Trophoblast cell (in vitro differentiated cells and primary cell): ENCODE measurements around the gene DGKH.
A peak's percentile ranks its signal among the peaks of the same experiment; 100 is the strongest.

Experiments
- DNase-seq, 2 donors: peaks; one replicate each; pipeline ENCODE4 v3.0.0-alpha.2; 2016
- H2AFZ ChIP-seq: 2 replicates; pipeline ENCODE4 v1.6.1; 2013; ENCODE audit warnings: low read length, moderate library complexity, mild to moderate bottlenecking; ENCODE audit not compliant: insufficient read depth, poor library complexity
- H2AK5ac ChIP-seq: 2 replicates; pipeline ENCODE4 v1.6.1; 2013; ENCODE audit warnings: mild to moderate bottlenecking, low read length
- H2BK120ac ChIP-seq: 2 replicates; pipeline ENCODE4 v1.6.1; 2013; ENCODE audit warnings: low read length, mild to moderate bottlenecking, moderate library complexity; ENCODE audit not compliant: insufficient read depth, poor library complexity
- H2BK12ac ChIP-seq: 2 replicates; pipeline ENCODE4 v1.6.1; 2013; ENCODE audit warnings: mild to moderate bottlenecking, low read length, moderate library complexity
- H2BK5ac ChIP-seq: 2 replicates; pipeline ENCODE4 v1.6.1; 2013; ENCODE audit warnings: low read length, low read depth, moderate library complexity, mild to moderate bottlenecking; ENCODE audit not compliant: poor library complexity
- H3K14ac ChIP-seq: 2 replicates; pipeline ENCODE4 v1.6.1; 2013; ENCODE audit warnings: mild to moderate bottlenecking, low read length
- H3K18ac ChIP-seq: 2 replicates; pipeline ENCODE4 v1.6.1; 2013; ENCODE audit warnings: mild to moderate bottlenecking, low read length
- H3K23ac ChIP-seq: 2 replicates; pipeline ENCODE4 v1.6.1; 2013; ENCODE audit warnings: low read length
- H3K27ac ChIP-seq: 2 replicates; pipeline ENCODE4 v1.5.1; 2013; ENCODE audit warnings: low read depth, mild to moderate bottlenecking, inconsistent platforms, low read length, moderate library complexity
- H3K27me3 ChIP-seq: 2 replicates; pipeline ENCODE4 v1.6.1; 2013; ENCODE audit warnings: inconsistent platforms, mild to moderate bottlenecking, low read length, moderate library complexity; ENCODE audit not compliant: insufficient read depth
- H3K36me3 ChIP-seq, 2 experiments: 1 replicate in 1 of 2; 2 replicates in 1 of 2; pipeline ENCODE4 v1.6.1; 2013; ENCODE audit warnings: low read length in 2 of 2, mild to moderate bottlenecking in 2 of 2, moderate library complexity in 1 of 2; ENCODE audit not compliant: insufficient read depth in 2 of 2, control insufficient read depth in 1 of 2
- H3K4ac ChIP-seq: 2 replicates; pipeline ENCODE4 v1.6.1; 2013; ENCODE audit warnings: low read depth, mild to moderate bottlenecking, low read length, moderate library complexity
- H3K4me1 ChIP-seq, 2 experiments: 1 replicate in 1 of 2; 2 replicates in 1 of 2; pipeline ENCODE4 v1.6.1; 2013; ENCODE audit warnings: low read length in 2 of 2, mild to moderate bottlenecking in 2 of 2, moderate library complexity in 1 of 2; ENCODE audit not compliant: insufficient read depth in 2 of 2, control insufficient read depth in 1 of 2
- H3K4me2 ChIP-seq: 2 replicates; pipeline ENCODE4 v1.6.1; 2013; ENCODE audit warnings: inconsistent platforms, mild to moderate bottlenecking, low read length, moderate library complexity
- H3K4me3 ChIP-seq: 2 replicates; pipeline ENCODE4 v1.5.1; 2013; ENCODE audit warnings: mild to moderate bottlenecking, low read depth, low read length, inconsistent platforms
- H3K79me1 ChIP-seq: one replicate; pipeline ENCODE4 v1.6.1; 2013; ENCODE audit warnings: low read length
- H3K79me2 ChIP-seq: 2 replicates; pipeline ENCODE4 v1.6.1; 2013; ENCODE audit warnings: low read length, mild to moderate bottlenecking; ENCODE audit not compliant: control insufficient read depth, insufficient read depth, poor library complexity
- H3K9ac ChIP-seq: 2 replicates; pipeline ENCODE4 v1.6.1; 2013; ENCODE audit warnings: mild to moderate bottlenecking, low read length
- H3K9me3 ChIP-seq: 2 replicates; pipeline ENCODE4 v1.6.1; 2013; ENCODE audit warnings: low read depth, mild to moderate bottlenecking, control low read depth, inconsistent platforms, low read length; ENCODE audit not compliant: insufficient read depth
- H4K12ac ChIP-seq: 2 replicates; pipeline ENCODE4 v1.6.1; 2013; ENCODE audit warnings: low read depth, mild to moderate bottlenecking, low read length, moderate library complexity
- H4K8ac ChIP-seq: 2 replicates; pipeline ENCODE4 v1.6.1; 2013; ENCODE audit warnings: low read depth, mild to moderate bottlenecking, low read length, moderate library complexity
- H4K91ac ChIP-seq: one replicate; pipeline ENCODE4 v1.6.1; 2013; ENCODE audit warnings: low read depth, mild to moderate bottlenecking, low read length, moderate library complexity
- WGBS: extraction: QIAGEN DNeasy Blood & Tissue Kit; methylation state at CpG from one replicate; pipeline ENCODE4 v1.1.7; 2013; ENCODE audit warnings: missing lambda C conversion rate; ENCODE audit not compliant: insufficient read length, insufficient coverage; ENCODE audit errors: extremely low coverage; 5-methylcytosine and 5-hydroxymethylcytosine counted together

Gene DGKH

GRCh38 chr13:42215578-42216421, 167.4 kb downstream of the DGKH start:
- no peak overlapping the region for H3K23ac ChIP-seq
- no peak overlapping the region for H2BK5ac ChIP-seq
- no CpG with 5 or more reads among the region's 6 CpGs for WGBS
- H3K18ac ChIP-seq, result no peak overlapping the region
- H2AK5ac ChIP-seq, result no peak overlapping the region
- no peak overlapping the region for H3K4me3 ChIP-seq
- no peak overlapping the region for H3K4ac ChIP-seq
- no peak overlapping the region for H3K9ac ChIP-seq
- H3K79me2 ChIP-seq, result no peaks in the 10 kb centered on the region
- H4K12ac ChIP-seq, result no peak overlapping the region
- H2BK12ac ChIP-seq, result no peak overlapping the region
- peaks cover 0 to 4% of the 10 kb centered on the region in 2 experiments for H3K36me3 ChIP-seq
- peak in 1 of 2 donors; percentile 44 for DNase-seq
- H2AFZ ChIP-seq, result no peak overlapping the region
- no peaks in the 10 kb centered on the region for H3K4me1 ChIP-seq
- H3K79me1 ChIP-seq, result no peaks in the 10 kb centered on the region
- H4K8ac ChIP-seq, result no peak overlapping the region
- H4K91ac ChIP-seq, result no peak overlapping the region
- no peak overlapping the region for H2BK120ac ChIP-seq
- H3K27ac ChIP-seq, result no peak overlapping the region
- no peak overlapping the region for H3K4me2 ChIP-seq
- H3K9me3 ChIP-seq, result no peaks in the 10 kb centered on the region
- H3K27me3 ChIP-seq, result no peaks in the 10 kb centered on the region
- H3K14ac ChIP-seq, result no peak overlapping the region

DNA sequence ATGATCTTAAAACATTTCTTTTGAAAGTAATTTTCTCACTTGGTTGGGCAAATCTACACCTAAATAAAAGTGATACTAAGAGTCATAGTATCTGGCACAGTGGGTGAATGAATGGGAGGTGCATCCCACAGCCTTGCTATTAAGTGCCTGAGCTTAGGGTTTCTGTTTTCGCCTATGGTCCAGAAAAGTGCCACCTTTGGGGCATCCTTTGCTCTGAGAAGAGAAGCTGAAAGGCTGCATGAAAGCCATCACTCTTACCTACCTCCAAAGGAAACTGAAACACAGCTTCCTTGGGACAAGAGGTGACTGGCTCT, 167.9 kb downstream of the DGKH start:
- Histone ChIP-seq H3K18ac (no peak overlapping the region), H3K36me3 (peaks cover 0 to 3% of the 10 kb centered on the region in 2 experiments), H2AK5ac (no peak overlapping the region), H3K23ac (no peak overlapping the region), H3K4ac (no peak overlapping the region), H2AFZ (no peak overlapping the region), H3K79me1 (no peaks in the 10 kb centered on the region), H4K12ac (no peak overlapping the region), H4K8ac (no peak overlapping the region), H3K14ac (no peak overlapping the region), H2BK5ac (no peak overlapping the region), H3K9ac (no peak overlapping the region), H3K4me2 (no peak overlapping the region), H2BK120ac (no peak overlapping the region), H3K27ac (no peak overlapping the region), H4K91ac (no peak overlapping the region), H2BK12ac (no peak overlapping the region), H3K9me3 (no peaks in the 10 kb centered on the region), H3K27me3 (no peaks in the 10 kb centered on the region), H3K4me1 (no peaks in the 10 kb centered on the region), H3K79me2 (no peaks in the 10 kb centered on the region), H3K4me3 (no peak overlapping the region)
- no peak for DNase-seq
- WGBS, result no CpG with 5 or more reads among the region's 1 CpG

DNA sequence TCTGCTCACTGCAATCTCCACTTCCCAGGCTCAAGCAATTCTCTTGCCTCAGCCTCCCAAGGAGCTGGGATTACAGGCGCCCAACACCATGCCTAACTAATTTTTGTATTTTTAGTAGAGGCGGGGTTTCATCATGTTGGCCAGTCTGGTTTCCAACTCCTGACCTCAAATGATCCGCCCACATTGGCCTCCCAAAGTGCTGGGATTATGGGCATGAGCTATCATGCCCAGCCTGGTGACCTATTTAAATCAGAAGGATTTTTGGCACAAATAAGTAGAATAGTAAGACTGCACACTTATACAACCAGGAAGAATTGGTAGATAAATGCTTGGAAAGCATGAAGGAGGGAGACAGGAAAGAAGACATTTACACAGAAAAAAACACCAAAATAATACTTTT, 170.1 kb downstream of the DGKH start:
- Histone ChIP-seq H2AK5ac (no peak overlapping the region), H3K27ac (no peak overlapping the region), H3K36me3 (no peaks in the 10 kb centered on the region), H2BK5ac (no peak overlapping the region), H4K91ac (no peak overlapping the region), H3K4me2 (no peak overlapping the region), H4K8ac (no peak overlapping the region), H3K79me1 (no peaks in the 10 kb centered on the region), H3K23ac (no peak overlapping the region), H3K4me3 (no peak overlapping the region), H3K9ac (no peak overlapping the region), H3K18ac (no peak overlapping the region), H2BK120ac (no peak overlapping the region), H3K4me1 (no peaks in the 10 kb centered on the region), H3K4ac (no peak overlapping the region), H3K9me3 (no peaks in the 10 kb centered on the region), H3K27me3 (no peaks in the 10 kb centered on the region), H4K12ac (no peak overlapping the region), H2AFZ (no peak overlapping the region), H3K79me2 (no peaks in the 10 kb centered on the region), H2BK12ac (no peak overlapping the region), H3K14ac (no peak overlapping the region)
- no CpG with 5 or more reads among the region's 3 CpGs for WGBS
- no peak for DNase-seq

- Histone ChIP-seq H4K12ac (no peak overlapping the region), H2BK120ac (no peak overlapping the region), H3K27ac (no peak overlapping the region), H3K4ac (no peak overlapping the region), H4K8ac (no peak overlapping the region), H3K79me2 (no peaks in the 10 kb centered on the region), H3K23ac (no peak overlapping the region), H4K91ac (no peak overlapping the region), H3K4me2 (no peak overlapping the region), H3K18ac (no peak overlapping the region), H3K27me3 (no peaks in the 10 kb centered on the region), H2AK5ac (no peak overlapping the region), H2AFZ (no peak overlapping the region), H3K36me3 (no peaks in the 10 kb centered on the region), H2BK12ac (no peak overlapping the region), H3K4me1 (no peaks in the 10 kb centered on the region), H2BK5ac (no peak overlapping the region), H3K4me3 (no peak overlapping the region), H3K9ac (no peak overlapping the region), H3K14ac (no peak overlapping the region), H3K79me1 (no peaks in the 10 kb centered on the region), H3K9me3 (no peaks in the 10 kb centered on the region)
- no peak for DNase-seq
- WGBS, result no CpG with 5 or more reads among the region's 3 CpGs
These were observed 170.6 kb downstream of the DGKH start for GRCh38 chr13:42219051-42219450.
